Stimulated activated CD4-positive, alpha-beta T cell treated with anti-CD3 and anti-CD28 coated beads, Interleukin-4, amount 100 ng/mL, for 4 hours (primary cell): Measurements from ENCODE around the gene TMEM186.
"Not testable (repeated sequence)": the region's sequence is repeated elsewhere in the genome, so short reads cannot be mapped to it uniquely, and the experiment has no call there.

Experiments used
- DNase-seq, 2 experiments: peaks; one replicate each; pipeline ENCODE4 v3.0.0-alpha.2; 2020

The TMEM186 gene

GRCh38 chr16:8768283-8768682 lies 29.2 kb downstream of the TMEM186 start:
- DNase-seq = no peak

GRCh38 chr16:8767176-8767575 lies 30.3 kb downstream of the TMEM186 start:
- DNase-seq = no peak

GRCh38 chr16:8764525-8765250 lies 32.8 kb downstream of the TMEM186 start:
- DNase-seq = no peak

GRCh38 chr16:8763899-8764298 lies 33.5 kb downstream of the TMEM186 start:
- no peak for DNase-seq

GRCh38 chr16:8763083-8763482 lies 34.4 kb downstream of the TMEM186 start:
- DNase-seq = no peak

GRCh38 chr16:8762254-8762653 lies 35.2 kb downstream of the TMEM186 start:
- DNase-seq = no peak

- DNase-seq = no peak
Observed at GRCh38 chr16:8761078-8761477, 36.4 kb downstream of the TMEM186 start.

- no peak for DNase-seq
Observed at GRCh38 chr16:8760021-8760420, 37.4 kb downstream of the TMEM186 start.

GRCh38 chr16:8758022-8758421 lies 39.4 kb downstream of the TMEM186 start:
- no peak for DNase-seq

- DNase-seq = no peak
Observed at GRCh38 chr16:8756755-8757154, 40.7 kb downstream of the TMEM186 start.

- DNase-seq = no peak
Observed at GRCh38 chr16:8753416-8754054, 43.9 kb downstream of the TMEM186 start.

- no peak for DNase-seq
Observed at GRCh38 chr16:8752706-8753105, 44.7 kb downstream of the TMEM186 start.

GRCh38 chr16:8751481-8752311 lies 45.7 kb downstream of the TMEM186 start:
- DNase-seq = no peak

GRCh38 chr16:8748944-8749343 lies 48.5 kb downstream of the TMEM186 start:
- DNase-seq = not testable (repeated sequence)
